Fibroblast of lung (primary cell): ENCODE data around the gene CA9. TPM values are rescaled to one million over a fixed set of nuclear protein-coding genes. Genes with fewer than 3 reads are reported as not detected.

Source experiments
- DNase-seq, 2 donors: peaks; one replicate each; pipeline versions ENCODE4 v3.0.0 to v3.0.0-alpha.2; 2010; ENCODE audit warnings: low read depth in 2 of 2
- H2AFZ ChIP-seq: 2 replicates; pipeline ENCODE4 v1.5.1; 2012; ENCODE audit warnings: low read length, control low read depth, inconsistent platforms
- H3K27ac ChIP-seq: 2 replicates; pipeline ENCODE4 v1.5.1; 2011; ENCODE audit warnings: low read length, control low read depth; ENCODE audit not compliant: insufficient read depth
- H3K27me3 ChIP-seq: 2 replicates; pipeline ENCODE4 v1.5.1; 2011; ENCODE audit warnings: mild to moderate bottlenecking, low read length; ENCODE audit not compliant: control insufficient read depth, insufficient read depth
- H3K36me3 ChIP-seq: 2 replicates; pipeline ENCODE4 v1.5.1; 2011; ENCODE audit warnings: low read length; ENCODE audit not compliant: control insufficient read depth, insufficient read depth
- H3K4me1 ChIP-seq: 2 replicates; pipeline ENCODE4 v1.5.1; 2011; ENCODE audit warnings: low read length; ENCODE audit not compliant: control insufficient read depth, insufficient read depth; ENCODE audit errors: extremely low read depth
- H3K4me2 ChIP-seq: 2 replicates; pipeline ENCODE4 v1.5.1; 2011; ENCODE audit warnings: low read length, control low read depth; ENCODE audit not compliant: insufficient read depth; ENCODE audit errors: extremely low read depth
- H3K4me3 ChIP-seq, 4 experiments: fragments of 200-600 bp in 1 of 4; sonication (generic) in 1 of 4; replicated peaks in 1 of 4; 2 replicates each; pipeline ENCODE4 v1.5.1; 2011 to 2016; ENCODE audit warnings: low read length in 4 of 4, low read depth in 3 of 4, mild to moderate bottlenecking in 3 of 4, control low read depth in 2 of 4, inconsistent platforms in 1 of 4, mixed read lengths in 1 of 4; ENCODE audit not compliant: insufficient read depth in 1 of 4; ENCODE audit errors: control extremely low read depth in 1 of 4
- H3K79me2 ChIP-seq: 2 replicates; pipeline ENCODE4 v1.5.1; 2012; ENCODE audit warnings: mild to moderate bottlenecking, low read length, inconsistent platforms; ENCODE audit not compliant: control insufficient read depth, insufficient read depth
- H3K9ac ChIP-seq: 2 replicates; pipeline ENCODE4 v1.5.1; 2011; ENCODE audit warnings: mild to moderate bottlenecking, low read length, control low read depth; ENCODE audit not compliant: insufficient read depth
- H3K9me3 ChIP-seq: 2 replicates; pipeline ENCODE4 v1.5.1; 2012; ENCODE audit warnings: low read depth, low read length; ENCODE audit not compliant: control insufficient read depth, insufficient read depth
- H4K20me1 ChIP-seq: 2 replicates; pipeline ENCODE4 v1.5.1; 2011; ENCODE audit warnings: low read length; ENCODE audit not compliant: control insufficient read depth, insufficient read depth; ENCODE audit errors: extremely low read depth
- CTCF ChIP-seq, 2 donors: IDR thresholded peaks in 1 of 2; conservative IDR thresholded peaks in 1 of 2; 1 replicate in 1 of 2; 2 replicates in 1 of 2; pipeline ENCODE4 v1.5.1; 2011 to 2012; ENCODE audit warnings: low read length in 2 of 2, control low read depth in 1 of 2, inconsistent platforms in 1 of 2, low read depth in 1 of 2, mild to moderate bottlenecking in 1 of 2
- EZH2 ChIP-seq: IDR thresholded peaks from 2 replicates; pipeline ENCODE4 v1.5.1; 2012; ENCODE audit warnings: low read length, control low read depth, mild to moderate bottlenecking; ENCODE audit errors: missing control alignments
- polyA plus RNA-seq, 2 donors: library from polyadenylated mRNA; depleted of rRNA in 1 of 2; stranded (reverse) in 1 of 2; unstranded in 1 of 2; fragments of >200 nt; gene quantifications; 2 replicates each; pipeline ENCODE4 v1.2.1, GENCODE V29; 2011 to 2012; ENCODE audit warnings: missing spikeins in 1 of 2
- total RNA-seq: library from RNA; depleted of rRNA; stranded (reverse); fragments of >200 nt; gene quantifications from 2 replicates; pipeline ENCODE4 v1.2.1, GENCODE V29; 2014

The CA9 gene
- total and polyA plus RNA-seq, 2 donors (not counting 1 experiment from before 2014, with no cell fraction given): 0.17 to 0.59 TPM

- Histone ChIP-seq H3K27ac (no peak within 1 kb of the TSS), H3K79me2 (no peaks in the 10 kb centered on the region), H3K4me1 (peaks cover 5% of the 10 kb centered on the region), H3K36me3 (no peaks in the 10 kb centered on the region), H3K27me3 (no peaks in the 10 kb centered on the region), H3K4me2 (no peak within 1 kb of the TSS), H4K20me1 (no peaks in the 10 kb centered on the region), H3K9me3 (no peaks in the 10 kb centered on the region), H3K4me3 (no peak within 1 kb of the TSS), H2AFZ (peak within 1 kb of the TSS; percentile 12), H3K9ac (no peak within 1 kb of the TSS)
- no peak for DNase-seq
- TF ChIP-seq CTCF (conservative IDR thresholded peaks at IDR 0.05 in 1 of 2, IDR thresholded peaks at IDR 0.05 in 1 of 2; ENCODE audit: low read depth in 1 of 2, low read length in 2 of 2): no peak
- TF ChIP-seq EZH2: no peak
These were observed 23.2 kb upstream of the CA9 start, which contains the start of gene SIT1 for GRCh38 chr9:35650341-35651158. TSS of gene SIT1 (minus strand) at chr9:35650931. CDS start at chr9:35650853, 78 bp downstream.

GRCh38 chr9:35651956-35652828, 21.5 kb upstream of the CA9 start:
- Histone ChIP-seq H3K79me2 (no peaks in the 10 kb centered on the region), H3K27me3 (no peaks in the 10 kb centered on the region), H3K9me3 (no peaks in the 10 kb centered on the region), H3K27ac (no peak overlapping the region), H3K4me3 (no peak overlapping the region), H3K36me3 (no peaks in the 10 kb centered on the region), H2AFZ (no peak overlapping the region), H3K9ac (no peak overlapping the region), H3K4me2 (no peak overlapping the region), H3K4me1 (peaks cover 4% of the 10 kb centered on the region), H4K20me1 (no peaks in the 10 kb centered on the region)
- TF ChIP-seq CTCF (conservative IDR thresholded peaks at IDR 0.05 in 1 of 2, IDR thresholded peaks at IDR 0.05 in 1 of 2; ENCODE audit: low read depth in 1 of 2, low read length in 2 of 2) (no peak), EZH2 (no peak)
- DNase-seq: peak in 1 of 2 donors; percentile 83

GRCh38 chr9:35652829-35653209, 20.9 kb upstream of the CA9 start:
- Histone ChIP-seq H3K36me3 (no peaks in the 10 kb centered on the region), H3K9me3 (no peaks in the 10 kb centered on the region), H3K27ac (no peak overlapping the region), H3K27me3 (no peaks in the 10 kb centered on the region), H4K20me1 (no peaks in the 10 kb centered on the region), H3K4me2 (no peak overlapping the region), H3K4me1 (peaks cover 4% of the 10 kb centered on the region), H2AFZ (no peak overlapping the region), H3K4me3 (no peak overlapping the region), H3K79me2 (no peaks in the 10 kb centered on the region), H3K9ac (no peak overlapping the region)
- TF ChIP-seq CTCF (conservative IDR thresholded peaks at IDR 0.05 in 1 of 2, IDR thresholded peaks at IDR 0.05 in 1 of 2; ENCODE audit: low read depth in 1 of 2, low read length in 2 of 2): no peak
- TF ChIP-seq EZH2: no peak
- DNase-seq: no peak
